Neural cell (in vitro differentiated cells): ENCODE data around the gene MPC2.

Experiments used
- CTCF ChIP-seq: fragments of 450-650 bp; IDR thresholded peaks from 2 replicates; pipeline ENCODE4 v1.5.1; 2014; ENCODE audit warnings: antibody characterized with exemption, mild to moderate bottlenecking, moderate library complexity; ENCODE audit not compliant: poor library complexity, severe bottlenecking
- EZH2 ChIP-seq: fragments of 200-600, 300-800 bp; shearing (Covaris generic), sonication (generic); IDR thresholded peaks from 2 replicates; pipeline ENCODE4 v1.6.1; 2014; ENCODE audit warnings: antibody characterized with exemption, low read length, borderline replicate concordance, mild to moderate bottlenecking; ENCODE audit not compliant: insufficient read depth, poor library complexity, severe bottlenecking
- REST ChIP-seq: IDR thresholded peaks from 2 replicates; pipeline ENCODE4 v1.6.1; 2012; ENCODE audit warnings: borderline replicate concordance

GRCh38 chr1:167882376-167882775 is 54.5 kb downstream of the MPC2 start:
- TF ChIP-seq REST (no peak), CTCF (no peak), EZH2 (no peak)
